ENCODE results near the gene CTSL.

CTSL gene

DNA sequence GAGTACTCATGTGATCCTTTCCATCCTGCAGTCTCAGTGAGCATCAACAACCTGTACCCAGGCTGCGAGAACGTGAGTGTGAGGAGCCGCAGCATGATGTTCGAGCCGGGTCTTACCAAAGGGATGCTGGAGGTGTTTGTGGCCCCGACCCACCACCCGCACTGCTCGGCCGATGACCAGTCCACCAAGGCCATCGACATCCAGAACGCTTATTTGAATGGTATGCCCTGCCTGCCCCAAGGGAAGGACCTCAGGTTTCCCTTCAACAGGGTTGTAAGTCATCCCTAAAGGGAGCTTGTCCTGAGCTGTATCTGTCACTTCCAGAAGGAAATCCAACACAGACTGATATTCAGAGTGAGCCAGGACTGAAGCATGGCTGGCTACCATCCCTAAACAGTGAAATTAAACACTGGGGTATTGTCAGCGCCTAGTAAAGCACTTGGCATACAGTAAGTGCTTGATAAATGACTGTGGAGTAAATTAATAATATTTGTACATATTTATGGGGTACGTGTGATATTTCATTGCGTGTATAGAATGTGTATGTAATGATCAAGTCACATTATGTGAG lies 39.3 kb upstream of the CTSL start:
- ChIA-PET POLR2A (no interaction called here), CTCF (no interaction called here)
- no peak for DNase-seq (ENCODE audit: extremely low spot score)
- TF ChIP-seq, protein P1, sequence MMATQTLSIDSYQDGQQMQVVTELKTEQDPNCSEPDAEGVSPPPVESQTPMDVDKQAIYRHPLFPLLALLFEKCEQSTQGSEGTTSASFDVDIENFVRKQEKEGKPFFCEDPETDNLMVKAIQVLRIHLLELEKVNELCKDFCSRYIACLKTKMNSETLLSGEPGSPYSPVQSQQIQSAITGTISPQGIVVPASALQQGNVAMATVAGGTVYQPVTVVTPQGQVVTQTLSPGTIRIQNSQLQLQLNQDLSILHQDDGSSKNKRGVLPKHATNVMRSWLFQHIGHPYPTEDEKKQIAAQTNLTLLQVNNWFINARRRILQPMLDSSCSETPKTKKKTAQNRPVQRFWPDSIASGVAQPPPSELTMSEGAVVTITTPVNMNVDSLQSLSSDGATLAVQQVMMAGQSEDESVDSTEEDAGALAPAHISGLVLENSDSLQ (IDR thresholded peaks at IDR 0.05), result no peak
- TF ChIP-seq L3MBTL2 (conservative IDR thresholded peaks at IDR 0.05) (no peak), TARDBP (IDR thresholded peaks at IDR 0.05) (no peak), ZNF384 (IDR thresholded peaks at IDR 0.05) (no peak), NFRKB (IDR thresholded peaks at IDR 0.05) (no peak), FOXK2 (IDR thresholded peaks at IDR 0.05) (no peak), BHLHE40 (IDR thresholded peaks at IDR 0.05; ENCODE audit: borderline replicate concordance) (no peak), ARNT (IDR thresholded peaks at IDR 0.05) (no peak), FOXA1 (IDR thresholded peaks at IDR 0.05) (no peak), SP1 (IDR thresholded peaks at IDR 0.05) (no peak)

DNA sequence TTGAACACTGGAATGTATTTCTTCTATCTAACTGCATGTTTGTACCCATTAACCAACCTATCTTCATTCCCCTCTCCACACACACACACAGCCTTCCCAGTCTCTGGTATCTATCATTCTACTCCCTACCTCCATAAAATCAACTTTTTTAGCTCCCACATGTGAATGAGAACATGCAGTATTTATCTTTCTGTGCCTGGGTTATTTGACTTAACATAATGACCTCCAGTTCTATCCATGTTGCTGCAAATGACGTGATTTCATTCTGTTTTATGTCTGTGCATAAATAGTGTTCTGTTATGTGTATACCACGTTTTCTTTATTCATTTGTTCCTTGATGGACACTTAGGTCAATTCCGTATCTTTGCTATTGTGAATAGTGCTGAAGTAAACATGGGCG lies 38.7 kb upstream of the CTSL start:
- ChIA-PET CTCF (no interaction called here), POLR2A (no interaction called here)
- no peak for DNase-seq (ENCODE audit: extremely low spot score)
- TF ChIP-seq TARDBP (IDR thresholded peaks at IDR 0.05) (no peak), FOXM1 (IDR thresholded peaks at IDR 0.05; ENCODE audit: borderline replicate concordance) (no peak), ZNF384 (IDR thresholded peaks at IDR 0.05) (no peak), FOXK2 (IDR thresholded peaks at IDR 0.05) (no peak), HDGF (IDR thresholded peaks at IDR 0.05; ENCODE audit: borderline replicate concordance) (no peak), FOXA1 (IDR thresholded peaks at IDR 0.05) (no peak), SUZ12 (IDR thresholded peaks at IDR 0.05) (no peak), LEF1 (IDR thresholded peaks at IDR 0.05; ENCODE audit: borderline replicate concordance) (no peak), CTBP1 (IDR thresholded peaks at IDR 0.05; ENCODE audit: borderline replicate concordance) (no peak), SP1 (IDR thresholded peaks at IDR 0.05) (no peak), BHLHE40 (IDR thresholded peaks at IDR 0.05; ENCODE audit: borderline replicate concordance) (no peak), NFRKB (IDR thresholded peaks at IDR 0.05) (no peak), L3MBTL2 (conservative IDR thresholded peaks at IDR 0.05) (no peak)
- TF ChIP-seq, protein P1 (IDR thresholded peaks at IDR 0.05), result no peak

DNA sequence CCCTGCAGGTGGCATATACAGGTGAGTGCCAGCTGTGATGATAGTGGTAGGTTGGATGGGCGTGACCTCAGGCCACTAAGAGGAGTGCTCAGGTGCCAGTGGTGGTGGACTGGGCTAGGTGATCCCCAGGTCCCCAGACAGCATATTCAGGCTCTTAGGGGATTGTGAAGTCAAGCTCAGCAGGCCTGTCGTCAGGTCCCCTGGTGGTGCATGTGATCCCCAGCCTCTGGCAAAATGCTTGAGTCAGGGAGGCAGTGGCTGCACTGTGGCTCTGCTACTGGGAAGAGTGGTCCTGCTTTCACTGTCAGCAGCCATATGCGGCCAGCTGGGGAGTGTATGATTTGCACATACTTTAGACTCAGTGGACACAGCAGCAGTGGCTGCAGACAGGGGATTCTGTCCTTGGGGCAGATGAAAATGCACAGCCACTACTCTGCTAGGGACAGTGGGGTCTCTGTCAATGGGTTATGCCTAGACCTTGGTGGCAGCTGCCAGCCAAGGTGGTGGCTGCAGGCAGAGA lies 31.6 kb upstream of the CTSL start:
- DNase-seq (ENCODE audit: extremely low spot score), result no peak
- TF ChIP-seq L3MBTL2 (conservative IDR thresholded peaks at IDR 0.05) (no peak), LEF1 (IDR thresholded peaks at IDR 0.05; ENCODE audit: borderline replicate concordance) (no peak), FOXM1 (IDR thresholded peaks at IDR 0.05; ENCODE audit: borderline replicate concordance) (no peak), ZNF384 (IDR thresholded peaks at IDR 0.05) (no peak), HDGF (IDR thresholded peaks at IDR 0.05; ENCODE audit: borderline replicate concordance) (no peak), CTBP1 (IDR thresholded peaks at IDR 0.05; ENCODE audit: borderline replicate concordance) (no peak), NFRKB (IDR thresholded peaks at IDR 0.05) (no peak), BHLHE40 (IDR thresholded peaks at IDR 0.05; ENCODE audit: borderline replicate concordance) (no peak)
- ChIA-PET CTCF (no interaction called here), POLR2A (no interaction called here)

DNA sequence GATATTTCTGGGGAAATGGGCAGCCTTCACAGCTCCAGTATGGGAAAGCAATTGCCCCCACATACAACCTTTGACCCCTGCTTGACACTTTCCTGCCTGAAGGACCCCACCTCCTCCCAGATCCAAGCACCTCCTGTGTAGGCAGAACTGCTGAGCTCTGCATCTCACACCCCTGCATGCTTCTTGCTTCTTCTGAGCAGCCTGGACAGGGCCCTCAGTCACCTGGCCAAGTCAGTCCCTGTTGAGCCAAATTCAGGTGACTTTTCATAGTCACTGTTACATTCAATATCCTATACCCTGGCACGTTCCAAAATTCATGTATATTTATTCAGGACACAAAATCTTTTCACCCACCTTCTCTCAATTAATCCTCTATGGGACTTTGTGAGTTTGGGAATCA lies 30.4 kb upstream of the CTSL start:
- no peak for DNase-seq (ENCODE audit: extremely low spot score)
- POLR2A ChIA-PET, result no interaction called here
- CTCF ChIA-PET, result no interaction called here
- no peak for TF ChIP-seq L3MBTL2 (conservative IDR thresholded peaks at IDR 0.05)
- TF ChIP-seq ELF4 (IDR thresholded peaks at IDR 0.05), result no peak
- TF ChIP-seq ZNF384 (IDR thresholded peaks at IDR 0.05), result no peak
- no peak for TF ChIP-seq BHLHE40 (IDR thresholded peaks at IDR 0.05; ENCODE audit: borderline replicate concordance)
- TF ChIP-seq FOXM1 (IDR thresholded peaks at IDR 0.05; ENCODE audit: borderline replicate concordance), result no peak

DNA sequence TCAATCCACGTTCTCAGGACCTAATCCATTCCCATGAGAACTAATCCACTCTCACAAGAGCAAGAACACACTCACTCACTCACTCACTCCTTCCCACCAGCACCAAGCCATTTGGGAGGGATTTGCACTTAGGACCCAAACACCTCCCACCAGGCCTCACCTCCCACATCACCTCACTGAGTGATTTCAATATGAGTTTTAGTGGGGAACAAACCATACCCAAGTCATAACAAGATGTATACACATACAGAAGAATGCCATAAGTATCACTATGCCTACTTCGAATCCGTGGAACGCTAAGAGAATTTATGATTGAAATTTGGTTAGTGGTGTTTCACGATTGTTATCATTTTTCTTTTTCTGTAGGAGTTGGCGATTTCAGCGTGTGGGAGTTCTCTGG lies 29.3 kb upstream of the CTSL start:
- TF ChIP-seq TARDBP (IDR thresholded peaks at IDR 0.05), result no peak
- TF ChIP-seq, protein P1 (IDR thresholded peaks at IDR 0.05), result no peak
- TF ChIP-seq NFRKB (IDR thresholded peaks at IDR 0.05), result no peak
- TF ChIP-seq ARNT (IDR thresholded peaks at IDR 0.05), result no peak
- no peak for TF ChIP-seq CTBP1 (IDR thresholded peaks at IDR 0.05; ENCODE audit: borderline replicate concordance)
- TF ChIP-seq SUZ12 (IDR thresholded peaks at IDR 0.05), result no peak
- TF ChIP-seq ELF4 (IDR thresholded peaks at IDR 0.05), result no peak
- TF ChIP-seq BHLHE40 (IDR thresholded peaks at IDR 0.05; ENCODE audit: borderline replicate concordance), result no peak
- POLR2A ChIA-PET, result no interaction called here
- CTCF ChIA-PET, result no interaction called here

DNA sequence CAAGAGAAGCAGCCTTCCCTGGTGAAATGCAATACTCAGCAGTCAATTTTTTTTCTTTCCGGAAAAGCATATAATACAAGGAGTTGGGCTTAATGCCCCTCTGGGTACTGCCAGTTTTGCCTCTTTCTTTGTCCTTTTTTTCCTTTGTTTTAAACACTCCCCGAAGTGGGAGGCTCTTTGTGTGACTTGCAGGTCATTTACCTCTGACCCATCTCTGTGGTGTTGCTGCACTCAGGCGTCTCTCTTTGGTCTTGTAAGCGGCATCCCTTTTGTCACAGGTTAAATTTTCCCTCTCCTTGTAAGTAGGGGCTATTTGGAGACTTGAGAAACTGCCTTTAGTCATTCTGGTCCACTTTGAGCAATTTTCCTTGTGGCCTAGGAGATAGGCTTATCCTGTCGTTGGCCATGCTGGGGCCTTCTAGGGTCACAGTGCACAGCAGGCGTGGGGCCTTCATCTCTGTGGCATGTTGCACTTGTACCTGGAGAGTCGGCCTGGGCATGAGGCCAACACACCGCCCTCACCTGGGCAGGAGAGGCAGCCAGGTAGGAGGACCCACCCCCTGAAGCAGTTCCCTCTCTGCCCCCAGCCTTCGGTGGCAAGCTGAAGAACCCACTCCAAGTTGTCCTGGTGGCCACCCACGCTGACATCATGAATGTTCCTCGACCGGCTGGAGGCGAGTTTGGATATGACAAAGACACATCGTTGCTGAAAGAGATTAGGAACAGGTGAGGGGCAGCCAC lies 27.7 kb upstream of the CTSL start:
- CTCF ChIA-PET, result no interaction called here
- TF ChIP-seq SUZ12 (IDR thresholded peaks at IDR 0.05), result no peak
- no peak for TF ChIP-seq ZNF384 (IDR thresholded peaks at IDR 0.05)
- TF ChIP-seq NFRKB (IDR thresholded peaks at IDR 0.05), result no peak
- no peak for TF ChIP-seq HDGF (IDR thresholded peaks at IDR 0.05; ENCODE audit: borderline replicate concordance)
- TF ChIP-seq FOXM1 (IDR thresholded peaks at IDR 0.05; ENCODE audit: borderline replicate concordance), result no peak
- no peak for TF ChIP-seq BHLHE40 (IDR thresholded peaks at IDR 0.05; ENCODE audit: borderline replicate concordance)
- TF ChIP-seq ELF4 (IDR thresholded peaks at IDR 0.05), result no peak
- no peak for TF ChIP-seq FOXA1 (IDR thresholded peaks at IDR 0.05)
- no peak for TF ChIP-seq FOXK2 (IDR thresholded peaks at IDR 0.05)
- TF ChIP-seq ARNT (IDR thresholded peaks at IDR 0.05), result no peak
- no peak for TF ChIP-seq SP1 (IDR thresholded peaks at IDR 0.05)
- no peak for TF ChIP-seq TARDBP (IDR thresholded peaks at IDR 0.05)
- TF ChIP-seq CTBP1 (IDR thresholded peaks at IDR 0.05; ENCODE audit: borderline replicate concordance), result no peak
- TF ChIP-seq, protein P1 (IDR thresholded peaks at IDR 0.05), result no peak

More for the DNA sequence above, 29.3 kb upstream of the CTSL start:
- DNase-seq (ENCODE audit: extremely low spot score), result no peak

More for the DNA sequence above, 27.7 kb upstream of the CTSL start:
- POLR2A ChIA-PET, result no interaction called here
- DNase-seq (ENCODE audit: extremely low spot score), result no peak
